ENCODE measurements around the gene MED12L.

The MED12L gene

GRCh38 chr3:151182349-151183079, 97.0 kb downstream of the MED12L start:
- no peak for DNase-seq

- DNase-seq, result no peak
Measured at GRCh38 chr3:151183265-151183671, 97.8 kb downstream of the MED12L start.

GRCh38 chr3:151191095-151191494, 105.6 kb downstream of the MED12L start:
- DNase-seq, result no peak

GRCh38 chr3:151192545-151192944, 107.1 kb downstream of the MED12L start:
- no peak for DNase-seq

- no peak for DNase-seq
Measured at GRCh38 chr3:151195826-151196225, 110.4 kb downstream of the MED12L start.

- DNase-seq, result no peak
Measured at GRCh38 chr3:151196434-151196833, 111.0 kb downstream of the MED12L start.

GRCh38 chr3:151197228-151197627, 111.8 kb downstream of the MED12L start:
- no peak for DNase-seq

DNA sequence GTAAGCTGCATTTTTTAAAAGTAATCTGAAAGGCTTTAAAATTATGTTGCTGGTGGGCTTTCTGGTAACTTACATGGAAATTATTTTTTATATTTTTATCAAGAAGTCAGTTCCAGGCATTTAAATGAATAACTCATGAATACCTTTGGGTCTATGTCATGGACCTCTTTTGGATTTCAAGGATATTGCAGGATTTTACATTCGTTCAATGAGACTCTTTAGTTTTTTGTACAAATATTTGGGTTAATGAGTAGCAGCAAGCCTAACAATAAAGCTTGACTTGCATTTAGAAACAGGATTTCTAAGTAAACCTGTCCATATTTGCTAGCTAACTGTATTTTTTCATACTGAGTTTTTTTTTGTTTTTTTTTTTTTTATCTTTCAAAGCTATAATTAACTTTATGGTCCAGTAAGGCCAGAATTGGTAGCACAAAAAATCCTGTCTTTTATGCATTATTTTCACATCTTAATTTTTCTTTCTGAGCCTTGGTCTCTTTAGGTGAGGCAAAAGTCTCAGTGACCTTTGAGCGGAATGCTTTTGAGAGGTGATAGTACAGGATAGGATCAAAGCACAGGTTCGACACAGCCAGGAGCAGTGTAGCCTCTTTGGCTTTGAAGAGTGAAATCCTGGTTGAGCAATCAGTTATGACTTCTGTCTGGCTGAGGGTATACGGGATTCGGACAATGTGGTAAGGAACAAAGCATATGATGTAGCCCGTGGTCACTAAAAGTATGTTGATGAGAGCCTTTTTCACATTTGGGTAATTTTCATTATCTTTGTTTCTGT, 112.7 kb downstream of the MED12L start:
- no peak for DNase-seq

DNA sequence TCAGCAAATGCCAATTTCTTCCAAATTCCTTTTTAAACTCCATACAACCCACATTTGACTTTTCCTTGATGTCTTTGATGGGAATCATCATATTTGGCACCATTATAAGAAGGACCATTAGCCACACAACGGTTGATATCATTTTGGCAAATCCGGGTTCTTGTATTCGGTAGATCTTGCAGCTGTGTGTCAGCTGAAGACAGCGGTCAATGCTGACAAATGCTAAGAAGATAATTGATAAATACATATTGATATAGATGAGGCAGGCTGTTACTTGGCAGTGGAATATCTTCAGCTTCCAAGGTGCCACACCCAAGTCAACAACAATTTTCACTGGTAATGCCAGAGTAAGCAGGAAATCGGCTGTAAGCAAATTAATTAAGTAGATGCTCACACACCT, 113.4 kb downstream of the MED12L start:
- no peak for DNase-seq

DNA sequence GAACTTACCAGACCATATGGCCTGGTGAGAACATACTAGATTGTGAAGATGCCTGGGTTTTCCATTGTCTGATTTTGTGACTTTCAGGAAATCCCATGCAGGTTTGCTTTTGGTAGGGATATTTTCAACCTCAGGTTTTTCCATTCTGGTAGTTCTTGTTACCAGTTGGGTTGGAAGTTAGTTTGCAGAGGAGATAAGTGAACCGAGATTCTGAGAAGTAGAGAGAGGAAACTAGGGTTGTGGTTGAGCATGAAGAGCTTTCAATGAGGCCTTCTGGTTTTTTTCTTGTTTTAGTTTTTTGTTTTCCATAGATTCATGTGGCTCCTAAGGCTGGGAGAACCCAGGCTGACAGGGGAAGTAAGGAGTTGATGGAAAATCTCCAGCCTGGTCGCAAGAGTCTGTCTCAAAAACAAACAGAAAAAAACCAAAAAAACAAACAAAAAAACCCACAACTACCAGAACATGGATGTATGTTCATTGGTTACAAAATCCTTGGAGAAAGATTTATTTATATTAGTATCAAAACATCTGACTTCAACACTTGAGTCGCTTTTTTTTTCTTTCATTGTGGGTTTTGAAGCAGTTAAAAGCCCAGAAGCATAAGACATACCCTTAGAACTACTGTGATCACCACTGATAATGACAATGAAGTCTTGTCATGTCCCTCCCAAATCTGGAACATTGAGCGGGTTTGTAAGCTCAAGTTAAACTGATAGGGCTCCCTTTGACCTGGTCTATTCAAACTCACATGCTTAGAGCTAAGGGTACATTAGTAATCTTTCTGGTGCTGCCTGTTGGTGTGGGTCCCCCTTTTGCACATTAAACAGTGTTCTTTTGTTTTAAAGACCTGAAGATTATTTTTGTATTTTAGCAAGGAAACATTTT, 114.3 kb downstream of the MED12L start:
- no peak for DNase-seq

GRCh38 chr3:151200586-151200985, 115.1 kb downstream of the MED12L start:
- DNase-seq, result no peak

DNA sequence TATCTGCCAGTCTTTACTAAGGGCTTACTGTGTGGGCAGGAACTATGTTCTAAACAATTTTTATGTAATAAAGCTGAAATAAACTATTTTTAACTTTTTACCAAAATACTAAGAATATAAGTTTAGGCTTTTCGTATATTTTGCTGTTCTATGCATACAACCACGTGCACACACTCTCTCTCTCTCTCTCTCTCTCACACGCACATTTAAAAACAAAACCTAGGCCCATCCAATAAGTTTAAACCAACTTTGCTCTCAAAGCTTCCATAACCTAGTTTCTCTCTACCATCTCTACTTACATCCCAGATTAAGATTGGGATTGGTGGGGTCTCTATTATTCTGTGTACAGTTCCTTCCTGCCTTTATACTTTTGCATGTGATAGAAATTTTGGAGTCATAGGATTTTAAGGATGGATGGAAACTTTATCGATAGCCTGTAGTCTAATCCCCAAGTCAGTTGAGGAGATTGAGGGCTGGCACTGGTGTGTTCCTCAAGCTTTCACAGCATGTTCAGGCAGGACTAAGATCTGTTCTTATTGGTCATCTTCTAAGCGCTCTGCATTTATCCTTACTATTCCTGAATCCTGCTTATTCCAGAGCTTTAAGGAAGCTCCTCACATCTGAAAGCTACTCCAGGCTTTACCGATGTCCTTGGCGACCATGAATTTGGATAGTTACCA, 115.7 kb downstream of the MED12L start:
- DNase-seq, result no peak

GRCh38 chr3:151203051-151203420, 117.6 kb downstream of the MED12L start, which contains the start of gene GPR171:
TSS of gene GPR171 (minus strand) at chr3:151203216. CDS start at chr3:151199386, 3,830 bp downstream.
- DNase-seq, result no peak

DNA sequence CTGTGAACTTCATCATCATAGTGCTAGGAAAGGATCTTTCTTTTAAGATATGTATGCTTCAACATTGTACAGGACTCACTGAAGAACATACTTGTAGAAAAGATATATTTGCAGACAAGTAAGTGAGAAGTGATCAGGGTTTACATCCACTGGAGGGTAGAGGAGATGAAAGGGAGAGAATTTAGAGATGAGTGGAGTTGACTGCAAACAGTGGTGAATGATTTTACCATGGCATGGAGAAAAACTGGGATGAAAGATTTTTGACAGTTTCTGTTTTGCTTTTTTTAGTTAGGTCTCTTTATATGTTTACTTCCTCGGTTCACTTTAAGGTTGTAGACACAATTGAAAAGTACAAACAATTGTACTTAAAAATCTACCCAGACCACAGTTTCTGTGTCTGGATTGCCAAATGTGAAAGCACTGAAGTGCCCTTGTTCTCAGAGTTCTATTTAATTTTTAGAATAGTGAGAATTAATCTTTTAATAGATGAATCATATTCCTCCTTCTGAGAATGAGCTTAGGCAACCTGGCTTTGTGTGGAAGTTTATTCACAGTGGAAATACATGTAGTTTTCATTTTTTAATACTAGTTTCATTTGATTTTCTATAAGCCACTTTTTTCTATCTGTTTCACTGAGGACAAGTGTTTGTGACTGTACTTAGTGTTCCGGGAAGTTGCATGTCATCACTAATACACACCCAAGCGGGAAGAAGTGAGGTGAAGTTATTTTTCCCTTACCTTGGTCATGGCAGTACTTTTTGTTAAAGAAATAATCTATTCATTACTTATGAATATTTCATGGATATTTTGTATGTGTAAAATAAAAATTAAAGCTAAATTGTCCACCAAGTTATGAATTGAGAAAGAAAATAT, 119.3 kb downstream of the MED12L start:
- no peak for DNase-seq

DNA sequence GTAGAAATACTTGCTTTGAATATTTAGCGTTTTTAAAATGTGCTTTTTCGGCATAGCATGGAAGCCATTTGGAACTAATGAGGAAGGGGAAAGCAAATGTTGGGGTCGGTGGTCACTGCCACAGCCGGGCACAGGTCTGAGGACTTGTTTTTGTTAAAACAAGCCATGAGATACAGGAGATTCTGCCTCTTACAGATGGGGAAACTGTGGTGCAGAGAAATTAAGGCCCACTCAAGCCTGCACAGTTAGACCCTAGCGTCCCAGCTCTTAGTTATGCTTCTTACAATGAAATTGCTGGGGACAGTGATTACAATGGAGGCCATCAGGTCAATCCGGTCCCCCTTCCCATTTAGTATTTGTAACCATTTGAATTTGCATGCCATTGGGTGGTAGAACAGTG, 120.0 kb downstream of the MED12L start:
- no peak for DNase-seq

GRCh38 chr3:151206201-151206600, 120.7 kb downstream of the MED12L start:
- DNase-seq, result no peak

- no peak for DNase-seq
Measured at GRCh38 chr3:151209654-151210053, 124.2 kb downstream of the MED12L start.

DNA sequence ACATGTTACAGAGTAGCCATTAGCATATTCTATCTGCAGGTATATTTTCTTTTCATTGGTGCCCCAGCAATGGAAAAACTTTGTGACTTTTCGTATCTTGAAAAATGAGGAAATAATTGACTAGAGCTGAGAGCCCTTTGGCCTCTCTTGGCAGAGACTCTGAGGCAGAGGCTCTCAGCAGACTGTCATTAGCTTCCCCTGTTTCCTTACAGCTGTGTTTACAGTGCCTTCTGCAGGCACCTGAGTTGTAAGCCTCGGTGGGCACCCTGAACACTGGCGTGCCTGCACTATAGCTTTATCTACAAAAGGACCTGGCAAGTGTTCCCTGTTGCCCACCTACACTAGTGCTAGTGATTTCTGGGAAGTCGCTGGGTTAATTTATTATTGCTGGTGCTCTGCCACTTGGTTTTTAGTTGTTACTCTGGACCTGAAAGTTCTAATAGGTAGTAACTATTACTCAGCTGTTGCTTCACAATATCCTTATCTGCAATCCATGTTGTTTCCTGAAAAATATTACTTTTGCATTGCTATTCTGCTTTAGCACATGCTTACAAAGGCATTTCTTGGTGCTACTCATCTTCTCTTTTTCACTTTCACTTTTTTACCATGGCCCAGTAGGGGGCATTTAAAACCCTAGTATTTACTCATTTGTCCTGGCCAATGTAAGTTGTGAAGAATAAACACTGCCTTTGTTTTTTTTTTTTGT, 125.4 kb downstream of the MED12L start:
- no peak for DNase-seq

DNA sequence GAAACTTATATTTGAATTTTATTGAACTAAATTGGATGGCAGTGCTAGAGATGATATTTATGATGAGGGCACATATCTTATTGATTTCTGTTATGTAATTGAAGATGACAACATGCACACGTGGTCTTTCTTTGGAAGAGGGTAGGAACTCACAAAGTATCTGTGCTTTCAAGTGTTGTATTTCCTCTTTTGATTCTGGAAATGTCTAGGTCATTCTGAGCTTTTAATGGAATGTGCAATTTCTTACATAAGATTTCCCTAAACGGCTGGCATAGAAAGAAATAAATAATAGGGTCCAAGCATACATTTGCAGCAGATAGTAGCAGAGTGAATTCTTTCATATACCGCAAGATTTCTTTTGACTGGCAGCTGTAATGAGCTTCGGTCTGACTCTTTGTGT, 127.7 kb downstream of the MED12L start:
- no peak for DNase-seq

GRCh38 chr3:151213881-151214280, 128.4 kb downstream of the MED12L start:
- DNase-seq, result no peak

- no peak for DNase-seq
Measured at GRCh38 chr3:151214459-151214858, 129.0 kb downstream of the MED12L start.
